HepG2 (cell line): ENCODE measurements around the gene AKR1A1. TPM values are rescaled to one million over a fixed set of nuclear protein-coding genes. Genes with fewer than 3 reads are reported as not detected.

Experiments used
- ATAC-seq: fragments of 200-7000 bp; cut with Tn5 transposase; 3 replicates; pipeline ENCODE4 v1.9.1; 2020; ENCODE audit warnings: mild to moderate bottlenecking, moderate library complexity
- BruUV-seq: library from RNA; stranded (reverse); fragments of 400-500 nt; replicated peaks from 2 replicates; lab custom pipeline; 2021; lab: Mats Ljungman, UMichigan
- CTCF ChIA-PET: fragments of 300-600 bp; formaldehyde crosslinking; extraction: SDS; loops from one replicate; lab custom pipeline; 2021; ENCODE audit warnings: low total read pairs, inconsistent platforms, low intra/inter-chr PET ratio; lab: Yijun Ruan, JAX
- POLR2A ChIA-PET: fragments of 350-600 bp; sonication (Branson Sonifier 250); formaldehyde crosslinking; loops from one replicate; lab custom pipeline; 2020; ENCODE audit warnings: antibody characterized with exemption, inconsistent platforms; lab: Yijun Ruan, JAX
- DNase-seq: peaks from one replicate; pipeline ENCODE4 v3.0.0-alpha.2; 2015; ENCODE audit warnings: low spot score
- FAIRE-seq: peaks from 3 replicates; lab custom pipeline; 2011; peaks lifted over from hg19 to GRCh38; lab: Jason Lieb, UNC
- H2AFZ ChIP-seq: one replicate; pipeline ENCODE4 v1.6.1; 2011; ENCODE audit warnings: low read length, inconsistent platforms
- H3K27ac ChIP-seq: fragments of 300-600 bp; 3 replicates; pipeline ENCODE4 v1.8.0; 2011; ENCODE audit warnings: mixed run types, mild to moderate bottlenecking, mixed read lengths, low read length, inconsistent platforms; ENCODE audit not compliant: insufficient read depth; ENCODE audit errors: extremely low read length
- H3K27me3 ChIP-seq, 2 experiments: fragments of 200-600 bp in 1 of 2; 2 replicates in 1 of 2; 3 replicates in 1 of 2; pipeline versions ENCODE4 v1.6.0 to v1.8.0; 2011; ENCODE audit warnings: low read length in 2 of 2, mild to moderate bottlenecking in 2 of 2, moderate library complexity in 2 of 2, inconsistent platforms in 1 of 2; ENCODE audit not compliant: insufficient read depth in 2 of 2, control insufficient read depth in 1 of 2
- H3K36me3 ChIP-seq, 2 experiments: fragments of 200-600 bp in 1 of 2; replicated peaks in 1 of 2; 2 replicates in 1 of 2; 3 replicates in 1 of 2; pipeline versions ENCODE4 v1.5.1 to v1.8.0; 2011; ENCODE audit warnings: low read length in 2 of 2, inconsistent platforms in 1 of 2; ENCODE audit not compliant: insufficient read depth in 2 of 2, control insufficient read depth in 1 of 2
- H3K4me1 ChIP-seq: 2 replicates; pipeline ENCODE4 v1.5.1; 2012; ENCODE audit warnings: low read length, inconsistent platforms; ENCODE audit not compliant: insufficient read depth
- H3K4me2 ChIP-seq: 2 replicates; pipeline ENCODE4 v1.6.0; 2011; ENCODE audit warnings: low read depth, low read length, inconsistent platforms
- H3K4me3 ChIP-seq, 3 experiments: fragments of 200-600 bp in 1 of 3; sonication (generic), shearing (Covaris generic) in 1 of 3; replicated peaks in 1 of 3; 2 replicates each; pipeline ENCODE4 v1.5.1; 2011 to 2016; ENCODE audit warnings: low read length in 3 of 3, inconsistent platforms in 2 of 3, low read depth in 2 of 3, mild to moderate bottlenecking in 2 of 3, control low read depth in 1 of 3, mixed read lengths in 1 of 3; ENCODE audit not compliant: insufficient read depth in 1 of 3
- H3K79me2 ChIP-seq: one replicate; pipeline ENCODE4 v1.6.1; 2011; ENCODE audit warnings: low read length, inconsistent platforms; ENCODE audit not compliant: insufficient read depth
- H3K9ac ChIP-seq: 2 replicates; pipeline ENCODE4 v1.6.0; 2011; ENCODE audit warnings: mild to moderate bottlenecking, low read depth, low read length, inconsistent platforms; ENCODE audit not compliant: insufficient read depth
- H3K9me3 ChIP-seq: 2 replicates; pipeline ENCODE4 v1.5.1; 2012; ENCODE audit warnings: mild to moderate bottlenecking, low read length
- H4K20me1 ChIP-seq: 2 replicates; pipeline ENCODE4 v1.6.0; 2011; ENCODE audit warnings: inconsistent platforms, mild to moderate bottlenecking, low read length, moderate library complexity; ENCODE audit not compliant: insufficient read depth
- FOXA3 ChIP-seq: IDR thresholded peaks from 2 replicates; pipeline ENCODE4 v1.6.1; 2016; ENCODE audit warnings: missing genetic modification reagents, missing compliant biosample characterization
- KDM4B ChIP-seq: sonication (generic); formaldehyde crosslinking; IDR thresholded peaks from 2 replicates; pipeline ENCODE4 v1.4.0; 2020; ENCODE audit warnings: missing genetic modification reagents
- ZNF382 ChIP-seq: sonication (generic); formaldehyde crosslinking; IDR thresholded peaks from 2 replicates; pipeline ENCODE4 v1.5.0; 2020; ENCODE audit warnings: missing genetic modification reagents, mild to moderate bottlenecking, borderline replicate concordance
- ZNF543 ChIP-seq: sonication (generic); formaldehyde crosslinking; IDR thresholded peaks from 2 replicates; pipeline ENCODE4 v1.4.0; 2020; ENCODE audit warnings: mild to moderate bottlenecking, missing genetic modification reagents
- ZNF558 ChIP-seq: sonication (generic); formaldehyde crosslinking; IDR thresholded peaks from 2 replicates; pipeline ENCODE4 v1.9.0; 2022; ENCODE audit warnings: mild to moderate bottlenecking, missing genetic modification reagents, borderline replicate concordance
- WGBS: methylation state at CpG from one replicate; pipeline ENCODE4 v1.1.6; 2017; ENCODE audit warnings: low lambda C conversion rate; 5-methylcytosine and 5-hydroxymethylcytosine counted together
- in situ Hi-C: cut with HindIII; loops from 2 replicates; pipeline ENCODE4 v1.10.0; 2017; ENCODE audit warnings: low pct_unique_long_range_greater_than_20kb; ENCODE audit not compliant: extremely low pct_ligation_motif_present
- intact Hi-C: fragments of 100-400 bp; cut with micrococcal nuclease; formaldehyde crosslinking; loops from one replicate; pipeline ENCODE4 v1.10.0; 2022; ENCODE audit not compliant: unreplicated experiment
- polyA plus RNA-seq, 8 experiments: library from polyadenylated mRNA; depleted of rRNA in 3 of 8; stranded (reverse) in 7 of 8; unstranded in 1 of 8; fragments of >200 nt; fragmentation: Illumina TruSeq in 4 of 8; extraction: Trizol in 4 of 8; gene quantifications; 2 replicates each; pipeline versions ENCODE4 v1.2.1 to v1.2.3, GENCODE V29; 2011 to 2016; ENCODE audit warnings: low read depth in 4 of 8, missing spikeins in 1 of 8, mixed read lengths in 1 of 8; ENCODE audit not compliant: insufficient read depth in 1 of 8
- total RNA-seq, 5 experiments: library from RNA; depleted of rRNA; stranded (reverse); fragments of >200 nt; fragmentation: Illumina TruSeq; extraction: Trizol; gene quantifications; 2 replicates each; pipeline ENCODE4 v1.2.3, GENCODE V29; 2016; ENCODE audit warnings: low read depth in 1 of 5
- TF ChIP-seq, protein P1 (sequence below): sonication (generic); formaldehyde crosslinking; IDR thresholded peaks from 2 replicates; pipeline ENCODE4 v1.4.0; 2020; ENCODE audit warnings: missing genetic modification reagents, borderline replicate concordance
- TF ChIP-seq, protein P2 (sequence below): sonication (generic); formaldehyde crosslinking; conservative IDR thresholded peaks from 2 replicates; pipeline ENCODE4 v1.4.0; 2020; ENCODE audit warnings: missing genetic modification reagents
- TF ChIP-seq, protein P3 (sequence below): sonication (generic); formaldehyde crosslinking; IDR thresholded peaks from 2 replicates; pipeline ENCODE4 v1.4.0; 2020; ENCODE audit warnings: mild to moderate bottlenecking, missing genetic modification reagents
- TF ChIP-seq, protein P4 (sequence below): sonication (generic); formaldehyde crosslinking; IDR thresholded peaks from 2 replicates; pipeline ENCODE4 v1.4.0; 2020; ENCODE audit warnings: low read depth, mild to moderate bottlenecking, missing genetic modification reagents
- TF ChIP-seq, protein P5 (sequence below): sonication (generic); formaldehyde crosslinking; IDR thresholded peaks from 2 replicates; pipeline ENCODE4 v1.8.0; 2022; ENCODE audit warnings: missing genetic modification reagents, mild to moderate bottlenecking, borderline replicate concordance
- TF ChIP-seq, protein P6 (sequence below): sonication (generic); formaldehyde crosslinking; IDR thresholded peaks from 2 replicates; pipeline ENCODE4 v1.5.1; 2020; ENCODE audit warnings: mild to moderate bottlenecking, moderate library complexity, missing genetic modification reagents
- TF ChIP-seq, protein P7 (sequence below): sonication (generic); formaldehyde crosslinking; IDR thresholded peaks from 2 replicates; pipeline ENCODE4 v1.5.1; 2020; ENCODE audit warnings: missing genetic modification reagents, mild to moderate bottlenecking, borderline replicate concordance

The AKR1A1 gene
- total and polyA plus RNA-seq, 2 of the 13 experiments (the other 11 are each of a cell fraction or from before 2014, with no cell fraction given), result 181 to 217 TPM

DNA sequence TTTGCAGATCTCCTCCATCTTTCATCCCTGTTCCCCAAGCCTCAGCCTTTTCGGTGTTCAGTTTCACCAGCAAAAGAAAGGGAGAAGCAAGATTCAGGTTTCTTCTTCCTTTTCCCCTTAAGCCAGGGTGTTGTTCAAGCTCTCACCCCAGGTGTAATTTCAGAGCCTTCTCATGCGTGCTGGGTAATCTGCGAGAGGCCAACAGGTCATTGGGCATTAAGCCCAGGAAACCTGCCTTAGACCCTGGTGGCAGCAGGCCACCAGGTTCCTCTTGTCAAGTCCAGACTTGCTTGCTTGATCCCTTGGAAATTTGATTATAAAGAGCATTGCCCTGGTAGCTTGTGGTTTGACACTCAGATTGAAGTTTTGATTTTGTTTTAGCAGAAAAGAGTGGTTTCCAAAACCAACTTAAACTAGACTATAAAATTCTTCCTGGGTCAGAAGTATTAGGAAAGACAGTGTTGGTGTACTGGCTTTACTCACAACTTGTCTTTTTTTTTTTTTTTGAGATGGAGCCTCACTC is 6.9 kb downstream of the AKR1A1 start:
- peak overlapping the region; percentile 19; the same call in 1 of the 2 replicates for H3K4me2 ChIP-seq
- no peaks in the 10 kb centered on the region for H3K27me3 ChIP-seq
- no peaks in the 10 kb centered on the region for H4K20me1 ChIP-seq
- DNase-seq (no peak), FAIRE-seq (no peak), ATAC-seq (no peak)
- peaks cover 59% of the 10 kb centered on the region for H3K4me1 ChIP-seq
- CTCF ChIA-PET, result no interaction called here
- H3K4me3 ChIP-seq, result no peak overlapping the region
- intact Hi-C loops, result no loop called here
- no TSS peak for BruUV-seq
- H2AFZ ChIP-seq, result no peak overlapping the region
- 91% methylated on average over 3 of the region's 3 CpGs for WGBS
- POLR2A ChIA-PET, result interaction anchor here (0.7 to 29.7 kb wide), 7 partner anchors 9 to 45 kb away, joined by 3 to 690 read pairs (median 4); partner anchors contain the start of gene PRDX1
- H3K36me3 ChIP-seq, result peaks cover 10 to 43% of the 10 kb centered on the region in 2 experiments
- H3K79me2 ChIP-seq, result peaks cover 36% of the 10 kb centered on the region
- in situ Hi-C loops, result no loop called here
- peak overlapping the region; percentile 31 for H3K27ac ChIP-seq
- H3K9me3 ChIP-seq, result no peaks in the 10 kb centered on the region
- no peak overlapping the region for H3K9ac ChIP-seq
- TF ChIP-seq ZNF543 (no peak), ZNF558 (no peak), KDM4B (CRISPR knock-in tag) (no peak), FOXA3 (CRISPR knock-in tag) (no peak), ZNF382 (CRISPR knock-in tag) (no peak)
- TF ChIP-seq, protein P1, sequence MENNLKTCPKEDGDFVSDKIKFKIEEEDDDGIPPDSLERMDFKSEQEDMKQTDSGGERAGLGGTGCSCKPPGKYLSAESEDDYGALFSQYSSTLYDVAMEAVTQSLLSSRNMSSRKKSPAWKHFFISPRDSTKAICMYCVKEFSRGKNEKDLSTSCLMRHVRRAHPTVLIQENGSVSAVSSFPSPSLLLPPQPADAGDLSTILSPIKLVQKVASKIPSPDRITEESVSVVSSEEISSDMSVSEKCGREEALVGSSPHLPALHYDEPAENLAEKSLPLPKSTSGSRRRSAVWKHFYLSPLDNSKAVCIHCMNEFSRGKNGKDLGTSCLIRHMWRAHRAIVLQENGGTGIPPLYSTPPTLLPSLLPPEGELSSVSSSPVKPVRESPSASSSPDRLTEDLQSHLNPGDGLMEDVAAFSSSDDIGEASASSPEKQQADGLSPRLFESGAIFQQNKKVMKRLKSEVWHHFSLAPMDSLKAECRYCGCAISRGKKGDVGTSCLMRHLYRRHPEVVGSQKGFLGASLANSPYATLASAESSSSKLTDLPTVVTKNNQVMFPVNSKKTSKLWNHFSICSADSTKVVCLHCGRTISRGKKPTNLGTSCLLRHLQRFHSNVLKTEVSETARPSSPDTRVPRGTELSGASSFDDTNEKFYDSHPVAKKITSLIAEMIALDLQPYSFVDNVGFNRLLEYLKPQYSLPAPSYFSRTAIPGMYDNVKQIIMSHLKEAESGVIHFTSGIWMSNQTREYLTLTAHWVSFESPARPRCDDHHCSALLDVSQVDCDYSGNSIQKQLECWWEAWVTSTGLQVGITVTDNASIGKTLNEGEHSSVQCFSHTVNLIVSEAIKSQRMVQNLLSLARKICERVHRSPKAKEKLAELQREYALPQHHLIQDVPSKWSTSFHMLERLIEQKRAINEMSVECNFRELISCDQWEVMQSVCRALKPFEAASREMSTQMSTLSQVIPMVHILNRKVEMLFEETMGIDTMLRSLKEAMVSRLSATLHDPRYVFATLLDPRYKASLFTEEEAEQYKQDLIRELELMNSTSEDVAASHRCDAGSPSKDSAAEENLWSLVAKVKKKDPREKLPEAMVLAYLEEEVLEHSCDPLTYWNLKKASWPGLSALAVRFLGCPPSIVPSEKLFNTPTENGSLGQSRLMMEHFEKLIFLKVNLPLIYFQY (CRISPR knock-in tag), result no peak
- TF ChIP-seq, protein P2, sequence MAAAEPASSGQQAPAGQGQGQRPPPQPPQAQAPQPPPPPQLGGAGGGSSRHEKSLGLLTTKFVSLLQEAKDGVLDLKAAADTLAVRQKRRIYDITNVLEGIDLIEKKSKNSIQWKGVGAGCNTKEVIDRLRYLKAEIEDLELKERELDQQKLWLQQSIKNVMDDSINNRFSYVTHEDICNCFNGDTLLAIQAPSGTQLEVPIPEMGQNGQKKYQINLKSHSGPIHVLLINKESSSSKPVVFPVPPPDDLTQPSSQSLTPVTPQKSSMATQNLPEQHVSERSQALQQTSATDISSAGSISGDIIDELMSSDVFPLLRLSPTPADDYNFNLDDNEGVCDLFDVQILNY, result no peak
- TF ChIP-seq, protein P3, sequence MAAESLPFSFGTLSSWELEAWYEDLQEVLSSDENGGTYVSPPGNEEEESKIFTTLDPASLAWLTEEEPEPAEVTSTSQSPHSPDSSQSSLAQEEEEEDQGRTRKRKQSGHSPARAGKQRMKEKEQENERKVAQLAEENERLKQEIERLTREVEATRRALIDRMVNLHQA (CRISPR knock-in tag), result no peak
- TF ChIP-seq, protein P4, sequence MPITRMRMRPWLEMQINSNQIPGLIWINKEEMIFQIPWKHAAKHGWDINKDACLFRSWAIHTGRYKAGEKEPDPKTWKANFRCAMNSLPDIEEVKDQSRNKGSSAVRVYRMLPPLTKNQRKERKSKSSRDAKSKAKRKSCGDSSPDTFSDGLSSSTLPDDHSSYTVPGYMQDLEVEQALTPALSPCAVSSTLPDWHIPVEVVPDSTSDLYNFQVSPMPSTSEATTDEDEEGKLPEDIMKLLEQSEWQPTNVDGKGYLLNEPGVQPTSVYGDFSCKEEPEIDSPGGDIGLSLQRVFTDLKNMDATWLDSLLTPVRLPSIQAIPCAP (CRISPR knock-in tag), result no peak
- TF ChIP-seq, protein P5, sequence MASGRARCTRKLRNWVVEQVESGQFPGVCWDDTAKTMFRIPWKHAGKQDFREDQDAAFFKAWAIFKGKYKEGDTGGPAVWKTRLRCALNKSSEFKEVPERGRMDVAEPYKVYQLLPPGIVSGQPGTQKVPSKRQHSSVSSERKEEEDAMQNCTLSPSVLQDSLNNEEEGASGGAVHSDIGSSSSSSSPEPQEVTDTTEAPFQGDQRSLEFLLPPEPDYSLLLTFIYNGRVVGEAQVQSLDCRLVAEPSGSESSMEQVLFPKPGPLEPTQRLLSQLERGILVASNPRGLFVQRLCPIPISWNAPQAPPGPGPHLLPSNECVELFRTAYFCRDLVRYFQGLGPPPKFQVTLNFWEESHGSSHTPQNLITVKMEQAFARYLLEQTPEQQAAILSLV (CRISPR knock-in tag), result no peak
- TF ChIP-seq, protein P6, sequence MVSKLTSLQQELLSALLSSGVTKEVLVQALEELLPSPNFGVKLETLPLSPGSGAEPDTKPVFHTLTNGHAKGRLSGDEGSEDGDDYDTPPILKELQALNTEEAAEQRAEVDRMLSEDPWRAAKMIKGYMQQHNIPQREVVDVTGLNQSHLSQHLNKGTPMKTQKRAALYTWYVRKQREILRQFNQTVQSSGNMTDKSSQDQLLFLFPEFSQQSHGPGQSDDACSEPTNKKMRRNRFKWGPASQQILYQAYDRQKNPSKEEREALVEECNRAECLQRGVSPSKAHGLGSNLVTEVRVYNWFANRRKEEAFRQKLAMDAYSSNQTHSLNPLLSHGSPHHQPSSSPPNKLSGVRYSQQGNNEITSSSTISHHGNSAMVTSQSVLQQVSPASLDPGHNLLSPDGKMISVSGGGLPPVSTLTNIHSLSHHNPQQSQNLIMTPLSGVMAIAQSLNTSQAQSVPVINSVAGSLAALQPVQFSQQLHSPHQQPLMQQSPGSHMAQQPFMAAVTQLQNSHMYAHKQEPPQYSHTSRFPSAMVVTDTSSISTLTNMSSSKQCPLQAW (CRISPR knock-in tag), result no peak
- TF ChIP-seq, protein P7, sequence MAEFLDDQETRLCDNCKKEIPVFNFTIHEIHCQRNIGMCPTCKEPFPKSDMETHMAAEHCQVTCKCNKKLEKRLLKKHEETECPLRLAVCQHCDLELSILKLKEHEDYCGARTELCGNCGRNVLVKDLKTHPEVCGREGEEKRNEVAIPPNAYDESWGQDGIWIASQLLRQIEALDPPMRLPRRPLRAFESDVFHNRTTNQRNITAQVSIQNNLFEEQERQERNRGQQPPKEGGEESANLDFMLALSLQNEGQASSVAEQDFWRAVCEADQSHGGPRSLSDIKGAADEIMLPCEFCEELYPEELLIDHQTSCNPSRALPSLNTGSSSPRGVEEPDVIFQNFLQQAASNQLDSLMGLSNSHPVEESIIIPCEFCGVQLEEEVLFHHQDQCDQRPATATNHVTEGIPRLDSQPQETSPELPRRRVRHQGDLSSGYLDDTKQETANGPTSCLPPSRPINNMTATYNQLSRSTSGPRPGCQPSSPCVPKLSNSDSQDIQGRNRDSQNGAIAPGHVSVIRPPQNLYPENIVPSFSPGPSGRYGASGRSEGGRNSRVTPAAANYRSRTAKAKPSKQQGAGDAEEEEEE, result no peak
